Rectal smooth muscle tissue (tissue), 1 donor: Measurements from ENCODE around the gene GOLGA8T.
"Not testable (repeated sequence)": the region's sequence is repeated elsewhere in the genome, so short reads cannot be mapped to it uniquely, and the experiment has no call there.

Experiments
- H3K27ac ChIP-seq: one replicate; pipeline ENCODE4 v1.7.0; 2013; ENCODE audit warnings: low read depth, low read length, inconsistent platforms
- H3K27me3 ChIP-seq: one replicate; pipeline ENCODE4 v1.7.0; 2013; ENCODE audit warnings: low read length; ENCODE audit not compliant: control insufficient read depth, insufficient read depth
- H3K36me3 ChIP-seq: one replicate; pipeline ENCODE4 v1.7.0; 2013; ENCODE audit warnings: low read length; ENCODE audit not compliant: control insufficient read depth, insufficient read depth
- H3K4me1 ChIP-seq: one replicate; pipeline ENCODE4 v1.7.0; 2013; ENCODE audit warnings: low read length; ENCODE audit not compliant: control insufficient read depth, insufficient read depth
- H3K4me3 ChIP-seq: one replicate; pipeline ENCODE4 v1.7.0; 2013; ENCODE audit warnings: low read length
- H3K9ac ChIP-seq: one replicate; pipeline ENCODE4 v1.7.0; 2013; ENCODE audit warnings: low read length

GOLGA8T gene

DNA sequence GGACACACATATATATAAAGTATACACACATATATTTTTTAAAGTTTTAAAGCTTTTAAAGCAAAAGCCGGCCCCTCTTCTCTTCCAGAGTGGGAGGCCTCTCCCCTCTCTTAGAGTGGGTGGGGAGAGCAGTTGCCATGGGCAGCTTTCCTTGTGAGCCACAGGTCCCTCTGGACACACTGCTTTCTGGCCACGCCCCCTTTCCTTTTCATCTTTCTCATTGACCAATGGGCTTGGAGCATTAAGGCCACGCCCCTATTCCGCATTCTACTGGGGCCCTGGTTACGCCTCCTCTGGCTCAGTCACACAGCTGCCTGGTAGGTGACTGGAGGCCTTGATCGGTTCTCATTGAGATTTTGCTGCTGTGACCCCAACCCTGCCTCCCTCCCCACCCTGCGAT, at the start of gene GOLGA8T:
Gene GOLGA8T (plus strand): TSS at position 301 of the 400 bp plus-strand sequence. CDS start 98 bp downstream, at position 399.
- not testable (repeated sequence) for H3K36me3 ChIP-seq, H3K4me1 ChIP-seq, H3K27me3 ChIP-seq, H3K4me3 ChIP-seq, H3K9ac ChIP-seq, H3K27ac ChIP-seq

DNA sequence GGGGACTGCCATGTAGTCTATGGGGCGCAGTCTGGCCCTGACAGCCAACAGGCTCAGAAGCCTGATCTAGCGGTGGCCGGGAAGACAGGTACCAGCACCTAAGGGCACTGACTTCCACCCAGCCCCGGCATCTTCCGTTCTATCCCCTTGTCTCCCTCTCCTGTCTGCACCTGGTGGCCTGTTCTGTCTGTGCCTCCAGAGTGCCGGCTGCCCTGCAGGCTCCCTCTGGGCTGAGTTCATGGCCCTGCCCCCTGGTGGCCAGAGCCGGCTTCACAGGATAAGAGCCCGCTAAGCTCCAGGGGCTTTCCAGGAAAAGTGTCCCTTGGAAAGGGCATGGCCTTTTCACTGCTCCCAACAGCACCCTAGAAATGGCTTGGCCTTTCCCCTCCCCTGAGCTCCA, 37.0 kb upstream of the GOLGA8T start:
- not testable (repeated sequence) for H3K4me3 ChIP-seq, H3K27ac ChIP-seq, H3K4me1 ChIP-seq, H3K9ac ChIP-seq, H3K27me3 ChIP-seq, H3K36me3 ChIP-seq

GRCh38 chr15:30102890-30103289, 32.0 kb upstream of the GOLGA8T start:
- not testable (repeated sequence) for H3K36me3 ChIP-seq, H3K4me1 ChIP-seq, H3K27me3 ChIP-seq, H3K27ac ChIP-seq, H3K4me3 ChIP-seq, H3K9ac ChIP-seq

DNA sequence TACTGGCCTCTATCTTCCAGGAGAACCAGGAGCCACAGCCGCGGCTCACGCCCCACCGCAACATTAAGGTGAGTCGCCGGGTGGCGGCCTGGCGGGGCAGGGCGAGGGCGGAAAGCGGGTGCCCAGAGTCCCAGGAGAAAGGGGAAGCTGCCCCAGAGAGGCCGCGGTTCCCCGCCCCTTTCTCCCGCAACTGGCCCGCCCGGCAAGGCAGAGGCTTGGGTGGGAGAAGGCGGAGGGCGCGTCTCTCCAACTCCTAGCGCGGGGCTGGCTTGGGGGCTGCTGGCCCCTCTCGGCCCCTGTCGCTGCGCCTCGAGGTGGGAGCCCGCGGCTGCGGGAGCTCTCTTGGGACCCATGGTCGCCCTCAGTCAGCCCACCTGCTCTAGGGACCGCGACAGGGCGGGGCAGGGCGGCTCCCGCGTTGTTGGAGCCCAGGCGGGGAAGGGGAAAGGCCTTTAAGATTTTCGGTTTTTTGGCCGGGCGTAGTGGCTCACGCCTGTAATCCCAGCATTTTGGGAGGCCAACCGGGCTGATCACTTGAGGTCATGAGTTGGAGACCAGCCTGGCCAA, 30.8 kb upstream of the GOLGA8T start:
- H3K27me3 ChIP-seq, H3K27ac ChIP-seq, H3K9ac ChIP-seq, H3K4me1 ChIP-seq, H3K36me3 ChIP-seq: not testable (repeated sequence)
- peak overlapping the region; percentile 21 for H3K4me3 ChIP-seq

DNA sequence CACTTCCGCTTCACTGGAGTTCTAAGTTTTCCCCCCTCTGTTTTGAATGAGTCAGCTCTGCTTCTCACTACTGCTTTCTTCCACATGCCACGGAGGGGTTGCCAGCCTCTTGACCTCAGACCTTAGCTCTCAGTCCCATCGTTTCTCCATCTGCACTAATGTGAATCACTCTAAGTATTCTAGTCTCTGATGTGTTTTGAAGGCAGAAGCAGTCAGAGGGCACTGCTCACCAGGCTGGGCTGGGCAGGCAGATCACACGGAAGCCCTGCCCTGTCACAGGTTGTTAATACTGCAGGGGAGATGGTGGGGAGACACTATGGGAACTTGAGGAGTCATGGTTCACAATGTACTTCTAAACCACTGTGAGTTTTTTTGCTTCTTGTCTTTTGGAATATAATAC, 24.3 kb upstream of the GOLGA8T start:
- H3K27ac ChIP-seq, H3K27me3 ChIP-seq, H3K4me3 ChIP-seq, H3K36me3 ChIP-seq, H3K9ac ChIP-seq, H3K4me1 ChIP-seq: not testable (repeated sequence)

GRCh38 chr15:30130066-30130465, 4.8 kb upstream of the GOLGA8T start:
- not testable (repeated sequence) for H3K4me1 ChIP-seq, H3K9ac ChIP-seq, H3K36me3 ChIP-seq, H3K4me3 ChIP-seq, H3K27ac ChIP-seq, H3K27me3 ChIP-seq

- not testable (repeated sequence) for H3K4me3 ChIP-seq, H3K4me1 ChIP-seq, H3K36me3 ChIP-seq, H3K27me3 ChIP-seq, H3K9ac ChIP-seq, H3K27ac ChIP-seq
Measured at GRCh38 chr15:30143246-30143645, 8.4 kb downstream of the GOLGA8T start.

GRCh38 chr15:30149891-30150290, 15.0 kb downstream of the GOLGA8T start:
- not testable (repeated sequence) for H3K4me1 ChIP-seq, H3K36me3 ChIP-seq, H3K4me3 ChIP-seq, H3K27ac ChIP-seq, H3K9ac ChIP-seq, H3K27me3 ChIP-seq

DNA sequence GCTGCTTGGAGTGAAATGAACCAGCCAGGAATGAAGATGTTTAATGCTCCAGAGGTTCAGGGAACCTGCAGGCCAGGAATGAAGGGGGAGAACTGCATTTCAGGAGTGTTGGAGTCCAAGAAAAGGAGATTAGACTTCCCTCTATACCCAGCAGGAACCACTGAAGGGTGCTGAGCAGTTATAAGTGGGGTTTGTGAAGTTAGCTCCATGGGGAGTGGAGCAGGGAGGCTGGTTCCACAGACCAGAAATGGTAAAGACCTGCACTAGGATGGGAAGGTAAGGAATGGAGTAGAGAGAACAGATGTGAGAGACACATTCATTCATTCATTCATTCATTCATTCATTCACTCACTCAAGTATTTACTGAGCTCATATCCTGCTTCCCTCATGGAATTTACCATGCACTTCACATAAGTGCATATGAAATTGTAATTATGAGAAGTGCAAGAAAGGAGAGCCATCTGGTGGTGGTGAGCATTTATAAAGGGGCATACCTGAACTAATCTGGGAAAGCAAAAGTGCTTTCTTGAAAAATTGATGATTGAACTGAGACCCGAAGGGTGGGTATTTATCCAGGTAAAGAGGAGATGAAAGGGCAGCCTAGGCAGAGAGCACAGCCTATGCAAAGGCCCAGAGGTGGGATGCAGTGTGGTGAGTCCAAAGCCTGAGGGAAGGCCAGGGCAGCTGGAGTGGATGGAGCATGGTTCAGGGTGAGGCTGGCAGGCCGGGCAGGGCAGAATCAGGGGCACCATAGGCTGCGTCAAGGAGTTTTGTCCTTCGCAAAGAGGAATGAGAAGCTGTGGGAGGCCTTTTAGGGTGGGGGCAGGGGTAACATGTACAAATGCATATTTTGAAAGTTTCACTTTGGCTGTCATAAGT, 27.9 kb downstream of the GOLGA8T start:
- not testable (repeated sequence) for H3K9ac ChIP-seq, H3K36me3 ChIP-seq, H3K27me3 ChIP-seq, H3K27ac ChIP-seq, H3K4me3 ChIP-seq, H3K4me1 ChIP-seq

DNA sequence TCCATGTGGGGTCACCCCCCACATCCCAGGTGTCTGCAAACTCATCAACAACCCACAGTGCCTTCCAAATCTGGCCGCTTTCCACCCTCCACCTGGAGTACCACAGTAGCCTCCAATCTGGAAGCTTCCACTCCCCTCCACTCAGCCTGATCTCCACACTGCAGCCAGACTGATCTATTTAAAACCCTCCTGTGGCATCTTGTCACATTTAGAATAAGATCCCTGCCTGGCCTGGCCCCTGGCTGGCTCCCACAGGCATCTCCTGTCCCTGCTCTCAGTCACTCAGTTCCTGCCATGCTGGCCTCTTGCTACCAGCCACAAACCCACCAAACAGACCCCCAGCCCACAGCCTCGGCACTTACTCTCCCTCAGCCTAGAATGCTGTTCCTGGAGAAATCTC, 28.9 kb downstream of the GOLGA8T start:
- not testable (repeated sequence) for H3K4me3 ChIP-seq

GRCh38 chr15:30164257-30164656, 29.4 kb downstream of the GOLGA8T start:
- H3K36me3 ChIP-seq, H3K27ac ChIP-seq, H3K9ac ChIP-seq, H3K4me3 ChIP-seq, H3K27me3 ChIP-seq, H3K4me1 ChIP-seq: not testable (repeated sequence)

More for the DNA sequence above, 28.9 kb downstream of the GOLGA8T start:
- H3K27ac ChIP-seq, H3K36me3 ChIP-seq, H3K27me3 ChIP-seq, H3K9ac ChIP-seq, H3K4me1 ChIP-seq: not testable (repeated sequence)

GRCh38 chr15:30167403-30167802, 32.6 kb downstream of the GOLGA8T start:
- H3K9ac ChIP-seq, H3K36me3 ChIP-seq, H3K27me3 ChIP-seq, H3K4me1 ChIP-seq, H3K27ac ChIP-seq, H3K4me3 ChIP-seq: not testable (repeated sequence)

DNA sequence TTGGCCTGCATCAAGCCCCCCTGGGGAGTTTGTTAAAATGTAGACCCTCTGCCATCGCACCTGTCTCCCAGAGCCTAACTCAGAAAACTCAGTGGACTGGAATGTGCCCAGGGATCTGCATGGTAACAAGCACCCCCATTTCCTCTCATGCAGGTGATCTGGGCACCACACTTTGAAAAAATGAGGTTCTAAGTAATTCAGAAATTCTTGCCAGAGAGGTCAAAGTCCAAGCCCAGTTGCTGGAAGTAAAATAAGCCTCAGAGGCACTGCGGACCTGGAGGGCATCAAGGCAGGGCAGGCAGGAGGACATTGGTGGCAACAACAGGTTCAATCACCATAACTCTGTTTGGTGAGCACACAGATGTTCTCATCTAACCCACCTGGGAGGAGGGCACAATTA, 33.0 kb downstream of the GOLGA8T start:
- H3K27ac ChIP-seq, H3K36me3 ChIP-seq, H3K9ac ChIP-seq, H3K27me3 ChIP-seq, H3K4me1 ChIP-seq, H3K4me3 ChIP-seq: not testable (repeated sequence)
